A673 (cell line): ENCODE results near the gene SLC4A8.
A peak's percentile ranks its signal among the peaks of the same experiment; 100 is the strongest.

Experiments used
- EZH2 ChIP-seq: fragments of 200-600 bp; sonication (generic); IDR thresholded peaks from 2 replicates; pipeline ENCODE4 v1.6.1; 2017; ENCODE audit warnings: borderline replicate concordance, low read depth, mild to moderate bottlenecking, mixed read lengths, antibody characterized with exemption, low read length; ENCODE audit not compliant: poor library complexity, severe bottlenecking
- TF ChIP-seq, protein P1 (sequence below): fragments of 300-800, 200-600 bp; sonication (generic); conservative IDR thresholded peaks from 2 replicates; pipeline ENCODE4 v1.5.1; 2017; ENCODE audit warnings: low read depth, mild to moderate bottlenecking, antibody characterized with exemption, low read length, moderate library complexity, mixed read lengths

DNA sequence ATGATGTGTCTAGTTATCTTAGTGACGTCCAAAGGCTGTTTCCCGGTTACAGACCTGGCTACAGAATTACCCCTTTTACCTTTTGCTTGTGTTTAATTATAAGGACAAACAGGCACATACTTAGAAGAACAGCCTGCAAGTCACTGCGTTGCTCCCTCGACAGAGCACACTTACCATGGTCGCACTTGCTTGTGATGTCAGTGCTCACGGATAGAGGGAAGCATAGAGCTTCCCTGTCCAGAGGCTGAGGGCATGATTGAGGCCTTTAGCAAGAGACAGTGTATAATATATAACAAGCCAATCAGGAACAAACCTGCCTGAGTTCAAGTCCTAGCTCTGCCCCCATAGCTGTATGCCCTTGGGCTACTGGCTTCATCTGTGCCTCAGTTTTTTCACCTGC is 93.2 kb downstream of the SLC4A8 start:
- TF ChIP-seq, protein P1, sequence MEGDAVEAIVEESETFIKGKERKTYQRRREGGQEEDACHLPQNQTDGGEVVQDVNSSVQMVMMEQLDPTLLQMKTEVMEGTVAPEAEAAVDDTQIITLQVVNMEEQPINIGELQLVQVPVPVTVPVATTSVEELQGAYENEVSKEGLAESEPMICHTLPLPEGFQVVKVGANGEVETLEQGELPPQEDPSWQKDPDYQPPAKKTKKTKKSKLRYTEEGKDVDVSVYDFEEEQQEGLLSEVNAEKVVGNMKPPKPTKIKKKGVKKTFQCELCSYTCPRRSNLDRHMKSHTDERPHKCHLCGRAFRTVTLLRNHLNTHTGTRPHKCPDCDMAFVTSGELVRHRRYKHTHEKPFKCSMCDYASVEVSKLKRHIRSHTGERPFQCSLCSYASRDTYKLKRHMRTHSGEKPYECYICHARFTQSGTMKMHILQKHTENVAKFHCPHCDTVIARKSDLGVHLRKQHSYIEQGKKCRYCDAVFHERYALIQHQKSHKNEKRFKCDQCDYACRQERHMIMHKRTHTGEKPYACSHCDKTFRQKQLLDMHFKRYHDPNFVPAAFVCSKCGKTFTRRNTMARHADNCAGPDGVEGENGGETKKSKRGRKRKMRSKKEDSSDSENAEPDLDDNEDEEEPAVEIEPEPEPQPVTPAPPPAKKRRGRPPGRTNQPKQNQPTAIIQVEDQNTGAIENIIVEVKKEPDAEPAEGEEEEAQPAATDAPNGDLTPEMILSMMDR: 0 out of 2 replicates have a peak, but pooled peaks have one; percentile 16
- TF ChIP-seq EZH2: no peak
